ENCODE measurements around the gene VAV2.

Gene VAV2

GRCh38 chr9:133812941-133813748 lies 179.0 kb downstream of the VAV2 start:
- TF ChIP-seq ZFX (IDR thresholded peaks at IDR 0.05; ENCODE audit: borderline replicate concordance) = no peak
- TF ChIP-seq CTCF (IDR thresholded peaks at IDR 0.05) = no peak
- no peak overlapping the region for H3K27ac ChIP-seq

- no peak overlapping the region for H3K27ac ChIP-seq
- TF ChIP-seq ZFX (IDR thresholded peaks at IDR 0.05; ENCODE audit: borderline replicate concordance) = no peak
- no peak for TF ChIP-seq CTCF (IDR thresholded peaks at IDR 0.05)
These were observed 179.9 kb downstream of the VAV2 start for GRCh38 chr9:133812077-133812868.

- TF ChIP-seq CTCF (IDR thresholded peaks at IDR 0.05) (no peak), ZFX (IDR thresholded peaks at IDR 0.05; ENCODE audit: borderline replicate concordance) (no peak)
- H3K27ac ChIP-seq = no peak overlapping the region
These were observed 180.7 kb downstream of the VAV2 start for GRCh38 chr9:133811471-133811870.

GRCh38 chr9:133810556-133811195 lies 181.4 kb downstream of the VAV2 start:
- no peak overlapping the region for H3K27ac ChIP-seq
- TF ChIP-seq CTCF (IDR thresholded peaks at IDR 0.05) (no peak), ZFX (IDR thresholded peaks at IDR 0.05; ENCODE audit: borderline replicate concordance) (no peak)

- TF ChIP-seq CTCF (IDR thresholded peaks at IDR 0.05) (no peak), ZFX (IDR thresholded peaks at IDR 0.05; ENCODE audit: borderline replicate concordance) (no peak)
- no peak overlapping the region for H3K27ac ChIP-seq
These were observed 182.8 kb downstream of the VAV2 start for GRCh38 chr9:133809335-133809734.

GRCh38 chr9:133807818-133808217 lies 184.3 kb downstream of the VAV2 start:
- TF ChIP-seq CTCF (IDR thresholded peaks at IDR 0.05) (no peak), ZFX (IDR thresholded peaks at IDR 0.05; ENCODE audit: borderline replicate concordance) (no peak)
- no peak overlapping the region for H3K27ac ChIP-seq
